HG03064 (cell line): Measurements from ENCODE around the gene PPIH.
"Not testable (repeated sequence)": the region's sequence is repeated elsewhere in the genome, so short reads cannot be mapped to it uniquely, and the experiment has no call there.

ENCODE experiments used
- ATAC-seq: cut with Tn5 transposase; IDR thresholded peaks from one replicate; pipeline ENCODE4 v1.9.1; 2021; ENCODE audit warnings: low read depth; ENCODE audit not compliant: unreplicated experiment

PPIH gene

GRCh38 chr1:42657981-42658876 is at the start of gene PPIH:
TSS of gene PPIH (plus strand) at chr1:42658423. CDS start at chr1:42658447, 24 bp downstream.
- ATAC-seq, result peak; percentile 95

- ATAC-seq, result no peak
Measured at GRCh38 chr1:42613803-42614131, 44.5 kb upstream of the PPIH start.

- no peak for ATAC-seq
Measured at GRCh38 chr1:42618866-42619265, 39.4 kb upstream of the PPIH start.

GRCh38 chr1:42620307-42620706 is 37.9 kb upstream of the PPIH start:
- no peak for ATAC-seq

- not testable (repeated sequence) for ATAC-seq
Measured at GRCh38 chr1:42621180-42621579, 37.0 kb upstream of the PPIH start.

GRCh38 chr1:42627205-42627604 is 31.0 kb upstream of the PPIH start:
- not testable (repeated sequence) for ATAC-seq

GRCh38 chr1:42639116-42639515 is 19.1 kb upstream of the PPIH start:
- no peak for ATAC-seq

GRCh38 chr1:42646056-42646455 is 12.2 kb upstream of the PPIH start:
- no peak for ATAC-seq

GRCh38 chr1:42657201-42657600 is 1.0 kb upstream of the PPIH start:
- no peak for ATAC-seq

- peak; percentile 2 for ATAC-seq
Measured at GRCh38 chr1:42658877-42659337, 684 bp downstream of the PPIH start.

- ATAC-seq, result no peak
Measured at GRCh38 chr1:42660907-42661500, 2.8 kb downstream of the PPIH start.

- ATAC-seq, result no peak
Measured at GRCh38 chr1:42669936-42670335, 11.7 kb downstream of the PPIH start.

GRCh38 chr1:42670425-42670824 is 12.2 kb downstream of the PPIH start:
- ATAC-seq, result no peak

- ATAC-seq, result no peak
Measured at GRCh38 chr1:42674214-42674613, 16.0 kb downstream of the PPIH start.

- ATAC-seq, result no peak
Measured at GRCh38 chr1:42674682-42675081, 16.5 kb downstream of the PPIH start.

- no peak for ATAC-seq
Measured at GRCh38 chr1:42675467-42675866, 17.2 kb downstream of the PPIH start.

- ATAC-seq, result no peak
Measured at GRCh38 chr1:42676534-42677087, 18.4 kb downstream of the PPIH start.

GRCh38 chr1:42679364-42679983 is 21.3 kb downstream of the PPIH start:
- ATAC-seq, result no peak

GRCh38 chr1:42680055-42680454 is 21.8 kb downstream of the PPIH start:
- ATAC-seq, result no peak

- no peak for ATAC-seq
Measured at GRCh38 chr1:42680921-42681683, 22.9 kb downstream of the PPIH start.
